ENCODE results near the gene LRWD1.

LRWD1 gene

DNA sequence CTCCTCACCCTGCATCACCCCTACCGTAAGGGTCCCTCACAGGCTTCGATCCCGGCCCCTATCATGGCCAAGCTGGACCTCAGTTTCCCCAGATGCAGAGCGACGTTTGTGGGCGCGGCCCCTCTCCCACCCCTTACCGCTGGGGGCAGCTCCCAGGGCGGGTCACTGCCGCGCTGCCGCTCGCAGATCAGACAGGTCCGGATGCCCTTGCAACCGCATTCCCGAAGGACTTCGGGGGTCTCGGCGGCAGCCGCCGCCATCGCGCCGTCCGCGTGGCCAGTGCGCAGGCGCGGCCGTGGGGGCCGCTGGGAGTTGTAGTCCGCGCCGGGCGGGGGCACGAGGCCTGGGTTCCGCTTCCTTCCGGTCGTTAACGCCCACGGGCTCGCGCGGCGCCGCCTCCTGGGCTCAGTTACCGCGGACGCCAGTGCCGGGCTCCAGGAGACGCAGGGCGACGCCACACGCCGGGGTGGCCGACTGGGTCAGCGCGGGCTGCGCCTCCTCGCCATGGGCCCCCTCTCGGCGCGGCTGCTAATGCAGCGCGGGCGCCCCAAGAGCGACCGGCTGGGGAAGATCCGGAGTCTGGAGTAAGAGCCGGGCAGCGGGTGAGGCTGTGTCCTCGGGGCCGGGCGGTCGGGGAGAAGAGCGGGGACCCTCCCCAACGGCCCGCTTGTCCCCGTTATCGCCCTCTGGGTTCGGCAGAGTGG, at the start of gene LRWD1, which contains the start of gene ALKBH4:
Gene LRWD1, plus strand, starts transcription at position 408 of the 704 bp plus-strand sequence. Its CDS starts 97 bp downstream, at position 505.
Gene ALKBH4, minus strand, starts transcription at position 287 of the 704 bp plus-strand sequence. Its CDS starts 27 bp downstream, at position 260.
- DNase-seq (ENCODE audit: low read depth): peak; percentile 91
- TF ChIP-seq CTCF (IDR thresholded peaks at IDR 0.05; ENCODE audit: insufficient read depth, low read depth, low read length, missing control alignments): no peak
- peak within 1 kb of the TSS; percentile 100 for H3K4me3 ChIP-seq (ENCODE audit: low read length)

GRCh38 chr7:102415685-102416225, 49.0 kb upstream of the LRWD1 start:
- no peak for DNase-seq (ENCODE audit: low read depth)
- no peak for TF ChIP-seq CTCF (IDR thresholded peaks at IDR 0.05; ENCODE audit: insufficient read depth, low read depth, low read length, missing control alignments)
- H3K4me3 ChIP-seq (ENCODE audit: low read length): no peak overlapping the region

- H3K4me3 ChIP-seq (ENCODE audit: low read length): no peak overlapping the region
- no peak for DNase-seq (ENCODE audit: low read depth)
- TF ChIP-seq CTCF (IDR thresholded peaks at IDR 0.05; ENCODE audit: insufficient read depth, low read depth, low read length, missing control alignments): no peak
These were observed 48.4 kb upstream of the LRWD1 start for GRCh38 chr7:102416406-102416805.

- no peak for TF ChIP-seq CTCF (IDR thresholded peaks at IDR 0.05; ENCODE audit: insufficient read depth, low read depth, low read length, missing control alignments)
- no peak for DNase-seq (ENCODE audit: low read depth)
- no peak overlapping the region for H3K4me3 ChIP-seq (ENCODE audit: low read length)
These were observed 47.7 kb upstream of the LRWD1 start for GRCh38 chr7:102417105-102417504.

DNA sequence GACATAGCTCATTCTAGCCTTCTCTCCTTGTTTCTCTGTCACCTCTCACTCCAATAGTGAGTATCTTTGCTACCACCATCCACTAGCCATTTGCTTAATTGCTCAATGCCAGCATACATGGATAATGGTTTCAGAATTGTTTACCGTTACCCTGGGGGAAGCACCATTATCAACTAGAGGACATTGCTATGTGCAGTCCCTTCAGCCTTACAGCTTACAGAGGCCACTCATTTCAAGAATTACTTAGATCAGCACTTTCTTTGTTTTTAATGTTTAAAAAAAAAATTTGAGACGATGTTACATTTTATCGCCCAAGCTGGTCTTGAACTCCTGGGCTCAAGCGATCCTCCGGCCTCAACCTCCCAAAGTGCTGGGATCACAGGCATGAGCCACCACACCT, 46.2 kb upstream of the LRWD1 start:
- DNase-seq (ENCODE audit: low read depth): no peak
- TF ChIP-seq CTCF (IDR thresholded peaks at IDR 0.05; ENCODE audit: insufficient read depth, low read depth, low read length, missing control alignments): no peak
- no peak overlapping the region for H3K4me3 ChIP-seq (ENCODE audit: low read length)

GRCh38 chr7:102421706-102422240, 43.0 kb upstream of the LRWD1 start:
- TF ChIP-seq CTCF (IDR thresholded peaks at IDR 0.05; ENCODE audit: insufficient read depth, low read depth, low read length, missing control alignments): no peak

More at GRCh38 chr7:102421706-102422240, 43.0 kb upstream of the LRWD1 start:
- no peak overlapping the region for H3K4me3 ChIP-seq (ENCODE audit: low read length)
- no peak for DNase-seq (ENCODE audit: low read depth)

Measured in epithelial cell of esophagus (primary cell).